HEK293T (cell line): ENCODE data around the gene INTS13.

ENCODE experiments used
- ARNT ChIP-seq: fragments of 450-650 bp; IDR thresholded peaks from 2 replicates; pipeline ENCODE4 v1.6.1; 2017; ENCODE audit warnings: mild to moderate bottlenecking
- BHLHE40 ChIP-seq: fragments of 450-650 bp; IDR thresholded peaks from 2 replicates; pipeline ENCODE4 v1.6.1; 2016; ENCODE audit warnings: mild to moderate bottlenecking, moderate library complexity, borderline replicate concordance
- CTBP1 ChIP-seq: fragments of 450-650 bp; IDR thresholded peaks from 2 replicates; pipeline ENCODE4 v1.6.1; 2016; ENCODE audit warnings: borderline replicate concordance
- ELF4 ChIP-seq: fragments of 450-650 bp; IDR thresholded peaks from 2 replicates; pipeline ENCODE4 v1.6.1; 2017; ENCODE audit warnings: antibody characterized with exemption
- FOXA1 ChIP-seq: fragments of 450-650 bp; IDR thresholded peaks from 2 replicates; pipeline ENCODE4 v1.6.1; 2016; ENCODE audit warnings: mild to moderate bottlenecking
- FOXK2 ChIP-seq: fragments of 450-650 bp; IDR thresholded peaks from 2 replicates; pipeline ENCODE4 v1.6.1; 2016; ENCODE audit warnings: mild to moderate bottlenecking
- FOXM1 ChIP-seq: fragments of 450-650 bp; IDR thresholded peaks from 2 replicates; pipeline ENCODE4 v1.6.1; 2017; ENCODE audit warnings: mild to moderate bottlenecking, borderline replicate concordance
- HDGF ChIP-seq: fragments of 450-650 bp; IDR thresholded peaks from 2 replicates; pipeline ENCODE4 v1.6.1; 2017; ENCODE audit warnings: antibody characterized with exemption, borderline replicate concordance
- NFRKB ChIP-seq: fragments of 450-650 bp; IDR thresholded peaks from 2 replicates; pipeline ENCODE4 v1.6.1; 2016; ENCODE audit warnings: mild to moderate bottlenecking, moderate library complexity
- PKNOX1 ChIP-seq: fragments of 450-650 bp; IDR thresholded peaks from 2 replicates; pipeline ENCODE4 v1.6.1; 2016
- SP1 ChIP-seq: fragments of 450-650 bp; IDR thresholded peaks from 2 replicates; pipeline ENCODE4 v1.6.1; 2017
- ZNF384 ChIP-seq: fragments of 450-650 bp; IDR thresholded peaks from 2 replicates; pipeline ENCODE4 v1.6.1; 2016

DNA sequence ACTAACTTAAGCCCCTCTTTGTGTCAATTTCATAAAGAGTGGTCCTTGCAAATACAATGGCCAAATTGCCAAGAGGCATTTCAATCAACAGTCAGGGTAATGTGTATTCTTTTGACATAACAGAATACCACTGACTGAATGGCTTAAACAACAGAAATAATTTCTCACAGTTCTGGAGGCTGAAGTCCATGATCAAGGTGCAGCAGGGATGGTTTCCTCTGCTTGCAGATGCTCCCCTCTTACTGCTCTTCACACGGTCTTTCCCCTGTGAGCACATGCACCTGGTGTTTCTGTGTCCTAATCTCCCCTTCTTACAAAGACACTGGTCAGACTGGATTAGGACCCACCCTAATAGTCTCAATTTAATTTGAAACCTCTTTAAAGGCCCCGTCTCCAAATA lies 32.4 kb upstream of the INTS13 start:
- TF ChIP-seq FOXM1 (no peak), BHLHE40 (no peak), ZNF384 (no peak), FOXA1 (no peak), FOXK2 (no peak), SP1 (no peak), PKNOX1 (no peak), ARNT (no peak), CTBP1 (no peak), ELF4 (no peak), NFRKB (no peak), HDGF (no peak)
